ENCODE measurements around the gene FUCA2.
"Not testable (repeated sequence)": the region's sequence is repeated elsewhere in the genome, so short reads cannot be mapped to it uniquely, and the experiment has no call there.

FUCA2 gene

DNA sequence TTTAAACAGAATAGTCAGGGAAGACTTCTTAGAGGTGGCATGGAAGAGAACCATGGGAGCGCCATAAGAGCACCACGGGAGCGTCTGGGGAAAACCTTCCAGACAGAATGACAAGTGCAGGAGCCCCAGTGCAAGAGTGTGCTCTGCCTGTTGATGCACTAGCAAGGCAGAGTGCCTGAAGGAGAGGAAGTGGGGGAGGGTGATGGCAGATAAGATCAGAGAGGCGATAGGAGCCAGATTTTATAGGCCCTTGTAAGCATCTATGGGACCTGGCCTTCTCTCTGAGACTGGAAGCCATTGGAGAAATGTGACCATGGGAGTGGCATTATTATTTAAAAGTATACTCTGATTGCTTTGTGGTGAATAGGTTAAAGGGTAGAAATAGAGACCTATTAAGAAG lies 13.1 kb downstream of the FUCA2 start:
- no peak for DNase-seq

DNA sequence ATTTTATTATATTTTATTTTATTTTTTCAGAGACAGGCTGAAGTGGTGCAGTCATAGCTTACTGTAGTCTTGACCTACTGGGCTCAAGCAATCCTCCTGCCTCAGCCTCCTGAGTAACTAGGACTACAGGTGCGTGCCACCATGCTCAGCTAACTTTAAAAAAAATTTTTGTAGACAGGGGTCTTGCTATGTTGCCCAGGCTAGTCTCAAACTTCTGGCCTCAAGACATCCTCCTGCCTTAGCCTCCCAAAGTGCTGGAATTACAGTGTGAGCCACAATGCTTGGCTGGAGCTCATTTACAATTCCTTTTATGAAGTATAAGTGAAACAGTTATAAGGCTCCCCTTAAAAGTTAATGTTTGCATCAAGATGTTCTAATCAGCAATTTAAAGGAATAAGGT lies 14.5 kb downstream of the FUCA2 start:
- no peak for DNase-seq

DNA sequence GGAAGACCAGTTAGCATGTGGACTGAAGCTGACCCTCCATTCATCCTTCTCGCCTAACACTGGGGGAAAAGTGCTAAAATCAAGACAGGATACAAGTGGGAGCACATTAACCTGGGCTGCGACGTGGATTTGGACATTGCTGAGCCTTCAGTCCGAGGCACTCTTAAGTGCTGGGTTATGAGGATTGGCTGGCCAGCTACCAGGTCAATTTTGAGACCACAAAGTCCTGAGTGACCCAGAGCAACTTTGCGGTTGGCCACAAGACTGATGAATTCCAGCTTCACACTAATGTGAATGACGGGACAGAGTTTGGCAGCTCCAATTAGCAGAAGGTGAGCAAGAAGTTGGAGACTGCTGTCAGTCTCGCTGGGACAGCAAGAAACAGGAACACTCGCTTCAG lies 20.7 kb downstream of the FUCA2 start:
- DNase-seq = no peak

DNA sequence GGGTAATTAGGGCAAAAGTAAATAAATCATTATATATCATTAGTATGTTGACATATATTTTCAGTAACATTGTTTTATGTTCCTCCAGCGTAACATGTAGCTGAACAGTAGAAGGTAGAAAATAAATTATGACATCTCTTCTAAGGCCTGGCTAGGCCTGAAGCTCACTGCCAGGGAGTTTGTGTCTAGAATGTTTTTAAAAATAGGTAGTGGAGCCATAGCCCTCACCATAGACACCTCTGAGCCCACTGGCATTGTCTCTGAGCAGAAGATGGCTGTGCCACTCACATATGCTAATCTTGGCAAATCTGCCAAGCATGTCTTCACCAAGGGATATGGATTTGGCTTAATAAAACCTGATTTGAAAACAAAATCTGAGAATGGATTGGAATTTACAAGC lies 21.3 kb downstream of the FUCA2 start:
- DNase-seq = no peak

DNA sequence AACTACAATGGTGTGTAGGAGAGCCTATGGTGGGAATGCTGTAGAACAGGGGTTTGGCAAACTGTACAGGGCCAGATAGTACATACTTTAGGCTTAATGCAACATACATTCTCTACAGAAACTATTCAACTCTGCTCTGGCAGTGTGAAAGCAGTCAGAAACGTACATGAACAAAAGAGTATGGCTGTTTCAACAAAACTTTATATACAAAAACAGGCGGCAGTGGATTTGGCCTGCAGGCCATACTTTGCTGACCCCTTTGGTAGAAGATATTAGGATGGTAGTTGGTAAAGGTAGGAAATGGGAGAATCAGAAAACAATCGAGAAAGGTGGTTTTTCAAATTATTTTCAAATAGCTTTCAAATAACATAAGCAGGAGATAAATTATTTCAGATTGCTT lies 24.8 kb downstream of the FUCA2 start:
- DNase-seq = no peak

DNA sequence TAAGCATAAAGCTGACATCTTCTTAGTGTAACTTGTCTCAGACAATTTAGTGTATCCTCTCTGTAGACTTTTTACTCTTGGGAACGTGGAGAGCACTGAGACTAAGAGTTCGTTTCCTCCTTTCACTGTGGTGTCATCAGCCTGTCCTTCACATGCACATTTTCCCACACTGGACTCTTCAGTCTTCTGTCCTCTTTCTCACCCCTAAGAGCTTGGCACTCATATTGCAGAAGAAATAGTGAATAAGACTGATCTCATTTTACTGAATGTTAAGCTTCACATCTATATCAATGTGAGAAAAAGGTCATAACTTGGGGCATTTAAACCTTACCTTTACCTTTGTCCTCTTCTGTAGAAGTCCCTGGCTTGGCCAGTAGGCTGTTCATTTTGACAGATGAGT lies 25.6 kb downstream of the FUCA2 start:
- DNase-seq = no peak

DNA sequence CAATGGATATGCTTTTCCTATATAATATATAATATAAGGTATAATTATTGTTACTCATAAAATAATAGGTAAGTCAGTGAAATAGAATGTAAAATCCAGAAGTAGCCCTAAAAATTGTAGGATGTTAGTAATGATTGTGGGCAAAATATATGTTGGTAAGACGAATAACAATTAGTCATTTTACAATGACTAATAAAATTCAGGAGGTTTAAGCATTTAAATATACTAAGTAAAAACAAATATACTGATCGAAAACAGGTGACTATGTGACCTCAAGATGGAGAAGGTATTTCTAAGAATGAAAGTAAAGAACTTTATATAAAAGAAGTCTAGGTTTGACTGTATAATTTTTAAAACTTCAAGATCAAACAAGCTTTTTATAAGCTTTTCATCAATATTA lies 28.9 kb downstream of the FUCA2 start:
- DNase-seq = no peak

DNA sequence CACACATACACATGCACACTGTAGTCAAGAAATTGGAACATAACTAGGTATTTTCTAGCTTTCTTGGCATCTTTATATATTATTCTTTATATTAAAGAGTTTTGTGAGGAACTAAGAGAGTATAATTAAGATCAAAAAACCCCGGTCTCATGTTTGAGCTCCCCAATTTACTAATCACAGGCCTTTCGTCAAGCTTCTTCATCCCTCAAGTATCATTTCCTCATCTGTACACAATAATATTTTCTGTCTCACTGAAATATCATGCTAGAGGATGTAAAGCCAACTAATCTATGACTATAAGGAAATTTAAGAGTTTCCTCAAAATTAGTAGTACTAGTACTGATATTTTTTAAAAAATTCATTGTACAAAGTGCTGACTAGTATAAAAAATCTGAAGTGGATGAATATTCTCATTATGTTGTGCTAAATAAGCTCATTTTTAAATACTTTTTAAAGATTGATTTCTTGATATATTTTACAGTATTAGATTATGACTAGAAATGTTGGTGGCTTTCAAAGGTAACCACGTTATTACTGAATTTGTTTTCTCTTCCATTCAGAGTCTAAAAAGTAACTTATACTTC lies 32.9 kb downstream of the FUCA2 start:
- no peak for DNase-seq

DNA sequence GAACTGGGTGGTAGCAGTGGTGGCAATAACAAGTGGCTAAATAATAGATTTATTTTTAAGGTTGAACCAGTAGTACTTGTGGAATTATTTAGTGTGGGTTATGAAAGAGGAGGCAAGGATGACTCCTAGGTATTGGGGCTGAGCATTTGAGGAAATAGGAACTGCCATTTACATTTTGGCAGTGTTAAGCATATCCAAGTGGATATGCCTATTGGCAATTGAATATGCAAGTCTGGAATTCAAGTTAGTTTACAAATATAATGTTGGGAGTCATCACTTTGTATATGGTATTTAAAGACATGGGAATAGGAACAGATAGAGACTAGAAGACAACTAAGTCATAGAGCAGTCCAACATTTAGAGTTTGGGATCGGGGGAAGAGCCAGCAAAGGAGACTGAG lies 35.0 kb downstream of the FUCA2 start:
- DNase-seq = no peak

DNA sequence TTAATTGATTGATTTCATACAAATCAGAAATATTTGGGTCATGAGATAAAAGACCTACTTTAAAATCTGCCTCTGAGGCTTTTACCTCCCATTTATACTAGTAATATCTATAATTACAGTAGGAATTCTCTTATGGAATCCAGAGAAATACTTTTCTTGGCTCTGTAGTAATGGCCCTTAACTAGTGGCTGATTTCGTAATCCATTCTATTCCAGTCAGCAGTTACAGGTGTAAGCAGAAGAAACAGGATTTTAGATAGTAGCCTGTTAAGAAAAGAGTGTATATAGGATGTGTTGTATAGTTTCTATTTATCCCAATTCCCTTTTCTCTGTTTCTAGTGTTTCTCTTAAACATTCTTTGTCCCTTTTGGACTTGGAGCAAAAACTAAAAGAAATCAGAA lies 39.7 kb downstream of the FUCA2 start:
- no peak for DNase-seq

DNA sequence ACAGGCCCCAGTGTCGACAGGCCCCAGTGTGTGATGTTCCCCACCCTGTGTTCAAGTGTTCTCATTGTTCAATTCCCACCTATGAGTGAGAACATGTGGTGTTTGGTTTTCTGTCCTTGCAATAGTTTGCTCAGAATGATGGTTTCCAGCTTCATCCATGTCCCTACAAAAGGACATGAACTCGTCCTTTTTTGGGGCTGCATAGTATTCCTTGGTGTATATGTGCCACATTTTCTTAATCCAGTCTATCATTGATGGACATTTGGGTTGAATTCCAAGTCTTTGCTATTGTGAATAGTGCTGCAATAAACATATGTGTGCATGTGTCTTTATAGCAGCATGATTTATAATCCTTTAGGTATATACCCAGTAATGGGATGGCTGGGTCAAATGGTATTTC lies 42.7 kb downstream of the FUCA2 start:
- not testable (repeated sequence) for DNase-seq

DNA sequence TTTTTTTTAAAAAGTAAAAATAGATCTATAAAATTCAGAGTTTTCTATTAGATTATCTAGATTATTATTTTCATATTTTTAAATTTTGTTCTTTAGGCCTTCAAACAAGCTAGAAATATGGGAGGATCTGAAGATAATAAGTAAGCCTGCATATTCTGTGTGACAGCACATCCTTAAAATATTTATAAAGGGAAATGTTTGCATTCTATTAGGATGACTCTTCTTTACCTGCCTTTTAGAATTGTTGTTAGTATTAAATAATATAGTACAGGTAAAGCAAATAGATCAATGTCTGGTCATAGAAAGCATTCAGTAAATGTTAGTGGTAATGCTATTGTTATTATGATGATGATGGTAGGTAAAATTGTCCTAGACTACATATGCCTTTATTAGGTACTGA lies 43.5 kb downstream of the FUCA2 start:
- DNase-seq = no peak

DNA sequence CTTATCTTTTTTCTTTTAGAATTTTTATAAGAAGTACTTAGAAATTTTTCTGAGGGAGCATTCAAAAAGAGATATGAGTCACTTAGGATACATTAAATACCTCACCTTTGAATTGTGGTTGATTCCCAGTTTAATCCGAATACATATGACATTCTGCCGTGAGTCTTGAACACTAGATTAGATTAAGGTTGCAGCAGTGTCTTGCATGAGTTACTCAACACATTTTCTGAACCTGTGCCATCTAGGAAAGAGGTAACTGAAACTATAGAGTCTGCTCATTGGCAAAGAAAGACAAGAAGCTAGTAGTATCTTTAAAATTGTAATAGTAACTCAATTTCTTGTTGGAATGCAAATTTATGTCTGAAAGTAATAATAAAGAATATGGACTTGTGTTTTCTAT lies 46.0 kb downstream of the FUCA2 start:
- DNase-seq = no peak

DNA sequence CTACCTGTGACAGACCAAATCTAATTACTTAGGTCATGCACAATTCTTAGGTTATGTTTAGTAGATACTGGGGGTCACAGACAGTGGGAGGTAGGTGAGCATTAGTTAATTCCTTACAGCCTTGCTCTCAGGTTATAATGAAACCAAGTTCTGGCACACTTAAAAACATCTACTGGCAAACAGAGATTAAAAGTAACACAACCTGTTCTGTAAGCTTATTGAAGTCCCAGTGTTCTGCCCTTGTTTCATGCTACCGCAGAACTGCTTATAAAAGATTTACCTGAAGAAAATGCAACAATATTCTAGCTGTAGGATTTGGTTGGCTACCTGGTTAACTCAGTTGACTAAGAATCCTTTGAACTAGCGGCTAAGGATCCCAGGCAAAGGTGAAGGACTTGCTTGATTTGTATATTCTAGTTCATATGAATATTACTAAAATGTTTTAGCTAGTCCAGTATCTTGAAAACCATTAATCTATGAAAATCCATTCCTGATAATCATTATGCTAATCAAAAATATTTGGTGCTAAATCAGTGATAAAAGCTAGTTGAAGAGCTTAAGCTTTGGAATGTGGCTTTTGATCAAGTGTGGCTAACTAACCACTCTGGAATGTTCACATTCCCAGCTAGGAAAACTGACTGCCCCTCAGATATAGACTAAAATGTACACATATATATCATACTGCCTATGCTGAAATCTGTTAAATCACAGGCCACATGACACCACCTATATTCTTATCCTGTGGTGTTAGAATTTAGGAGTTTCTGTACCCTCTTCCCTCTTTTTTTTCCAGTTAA lies 53.8 kb downstream of the FUCA2 start:
- DNase-seq = no peak

DNA sequence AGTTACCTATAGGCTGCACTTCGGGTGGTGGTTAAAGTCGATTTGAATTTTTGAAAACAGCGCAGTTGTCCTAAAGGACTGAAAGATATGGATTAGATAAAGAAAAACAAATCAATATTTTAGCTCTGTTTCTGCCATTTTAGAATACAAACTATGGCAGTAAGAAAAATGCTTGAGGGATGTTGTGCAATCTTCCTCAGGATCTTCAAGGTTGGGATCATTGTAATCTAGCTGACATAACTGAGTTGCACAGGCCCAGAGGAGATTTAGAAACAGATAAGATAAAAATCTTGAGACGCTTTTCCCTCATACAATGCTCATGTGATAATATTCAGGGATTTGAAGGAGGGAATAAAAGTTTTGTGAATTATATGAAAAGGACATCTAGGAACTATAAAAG lies 60.0 kb downstream of the FUCA2 start:
- DNase-seq = no peak

DNA sequence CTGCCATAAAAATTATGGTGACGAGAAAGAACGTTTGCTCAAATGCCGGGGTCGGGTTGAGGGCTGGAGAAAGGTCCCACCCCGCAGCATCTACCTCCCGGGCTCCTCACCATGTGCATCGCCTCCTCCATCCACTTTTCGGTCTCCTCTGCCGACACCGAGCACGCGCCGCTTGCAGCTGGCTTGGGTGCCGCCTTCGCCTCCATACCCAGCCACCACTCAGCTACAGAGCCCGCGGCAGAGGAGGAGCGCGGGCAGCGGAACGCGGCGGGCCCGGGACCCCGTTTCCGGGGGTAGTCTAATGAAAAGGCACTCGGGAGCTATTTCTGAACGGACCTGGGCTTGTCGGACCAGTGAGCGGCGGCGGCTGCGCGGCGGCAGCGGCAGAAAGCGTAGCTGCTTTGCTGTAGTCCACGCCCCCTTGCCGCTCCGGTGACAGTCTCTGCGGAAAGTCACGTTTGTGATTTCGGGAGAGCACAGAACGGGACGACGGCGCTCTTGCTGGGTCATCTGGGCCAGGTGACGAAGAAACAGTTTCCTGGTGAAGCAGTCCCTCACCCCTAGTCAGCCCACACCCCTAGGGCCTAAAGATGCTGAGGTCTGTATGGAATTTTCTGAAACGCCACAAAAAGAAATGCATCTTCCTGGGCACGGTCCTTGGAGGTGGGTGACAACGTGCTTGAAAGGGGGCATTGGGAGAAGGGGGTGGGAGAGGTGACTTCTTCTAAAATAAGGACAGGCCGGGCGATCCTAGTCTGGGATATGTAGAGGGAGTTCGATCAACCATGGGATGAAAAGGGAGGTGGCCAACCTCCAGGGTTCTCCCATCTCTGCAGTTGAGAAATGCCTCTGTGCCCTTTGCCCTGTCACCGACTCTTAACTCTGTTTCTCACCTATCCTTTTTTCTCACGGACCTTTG lies 60.8 kb downstream of the FUCA2 start, which contains the start of the genes ADAT2 and PEX3:
TSS of gene ADAT2 (minus strand) at position 243 of the 919 bp plus-strand sequence. CDS start at position 206, 37 bp downstream.
TSS of gene PEX3 (plus strand) at position 353 of the 919 bp plus-strand sequence. CDS start at position 591, 238 bp downstream.
- peak; percentile 48 to 92 (median 84) for DNase-seq

DNA sequence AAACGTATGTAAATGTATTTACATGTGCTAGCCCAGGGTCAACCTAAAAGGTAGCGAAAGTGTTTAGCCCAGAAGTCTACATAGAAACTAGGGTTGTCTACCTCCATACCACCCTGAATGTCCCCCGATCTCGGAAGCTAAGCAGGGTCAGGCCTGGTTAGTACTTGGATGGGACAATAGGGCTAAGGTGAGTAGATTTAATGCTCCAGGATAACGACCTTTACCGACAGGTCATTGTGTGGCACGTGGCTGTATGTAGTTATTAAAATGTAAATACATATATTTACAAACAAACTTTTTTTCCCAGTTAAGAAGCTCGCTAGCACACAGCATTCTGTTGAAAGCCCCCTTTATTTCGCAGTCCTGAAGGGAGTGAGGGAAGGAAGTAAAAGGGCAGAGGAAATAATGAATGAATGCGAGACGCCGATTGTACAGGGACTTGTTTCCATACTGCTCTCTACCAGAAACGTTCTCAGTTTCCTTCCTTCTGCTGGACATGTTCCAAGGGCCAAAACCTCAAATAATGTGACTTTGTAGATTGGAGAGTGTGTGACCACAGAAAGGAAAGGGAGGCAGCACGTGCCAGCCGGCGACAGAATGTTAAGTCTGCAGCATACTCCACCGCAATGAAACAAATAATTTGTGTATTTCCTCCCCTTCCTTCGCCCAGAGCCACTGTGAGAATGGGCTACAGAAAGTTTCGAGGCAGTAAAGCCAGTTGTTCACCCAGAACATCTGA lies 61.6 kb downstream of the FUCA2 start:
- peak in 3 of 14 donors; percentile 32 to 63 (median 38) for DNase-seq

DNA sequence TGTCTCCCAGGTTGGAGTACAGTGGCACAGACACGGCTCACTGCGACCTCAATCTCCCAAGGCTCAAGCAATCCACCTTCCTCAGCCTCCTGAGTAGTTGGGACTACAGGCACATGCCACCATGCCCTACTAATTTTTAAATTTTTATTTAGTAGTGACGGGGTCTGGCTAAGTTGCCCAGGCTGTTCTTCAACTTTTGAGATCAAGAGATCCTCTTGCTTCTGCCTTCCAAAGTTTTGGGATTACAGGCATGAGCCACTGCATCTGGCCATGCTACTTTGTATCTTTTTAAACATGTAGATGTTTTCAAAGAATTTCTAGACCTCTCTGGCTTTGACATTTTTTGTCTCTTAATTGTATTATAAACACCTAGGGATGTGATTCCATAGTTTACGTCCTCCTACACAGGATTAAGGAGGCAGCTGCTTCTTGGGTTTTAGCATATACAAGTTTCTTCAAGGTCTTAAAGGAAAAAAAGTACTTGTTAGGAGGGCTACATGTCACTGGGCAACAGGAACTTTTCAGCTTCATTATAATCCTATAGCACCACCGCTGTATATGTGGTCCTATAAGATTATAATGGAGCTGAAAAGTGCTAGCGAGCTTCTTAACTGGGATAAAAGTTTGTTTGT lies 62.3 kb downstream of the FUCA2 start:
- DNase-seq = no peak

DNA sequence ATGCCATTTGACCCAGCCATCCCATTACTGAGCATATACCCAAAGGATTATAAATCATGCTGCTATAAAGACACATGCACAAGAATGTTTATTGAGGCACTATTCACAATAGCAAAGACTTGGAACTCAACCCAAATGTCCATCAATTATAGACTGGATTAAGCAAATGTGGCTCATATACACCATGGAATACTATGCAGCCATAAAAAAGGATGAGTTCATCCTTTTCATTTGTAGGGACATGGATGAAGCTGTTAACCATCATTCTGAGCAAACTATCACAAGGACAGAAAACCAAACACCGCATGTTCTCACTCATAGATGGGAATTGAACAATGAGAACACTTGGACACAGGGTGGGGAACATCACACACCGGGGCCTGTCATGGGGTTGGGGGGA lies 63.7 kb downstream of the FUCA2 start:
- not testable (repeated sequence) for DNase-seq
